Measurements from ENCODE around the gene ATF7.
"Not testable (repeated sequence)": the region's sequence is repeated elsewhere in the genome, so short reads cannot be mapped to it uniquely, and the experiment has no call there.

The ATF7 gene

DNA sequence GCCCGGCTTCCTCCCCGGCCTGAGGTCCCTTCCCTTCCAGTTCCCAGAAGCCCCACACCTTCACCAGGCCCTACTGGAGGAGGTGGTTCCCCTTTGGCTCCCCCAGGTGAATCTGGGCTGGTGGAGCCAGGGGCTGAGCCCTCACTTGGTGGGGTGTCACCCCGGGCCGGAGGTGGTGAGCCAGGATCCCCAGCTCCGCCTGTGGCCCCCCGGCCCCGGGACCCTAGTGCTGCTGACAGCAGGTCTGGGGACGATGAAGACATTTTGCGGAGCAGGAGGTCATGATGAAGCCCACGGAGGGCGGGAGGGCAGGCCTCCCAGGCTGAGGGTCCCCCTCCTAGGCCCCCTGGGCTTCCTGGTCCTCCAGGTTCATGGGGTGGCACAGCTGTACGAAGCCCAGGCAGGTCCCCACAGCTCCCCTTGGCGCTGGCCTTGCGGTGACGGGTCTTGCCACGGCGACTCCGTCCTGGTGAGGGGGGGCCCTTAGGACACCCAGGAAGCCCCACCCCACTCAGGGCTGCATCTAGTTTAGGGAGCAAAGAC is 143.5 kb downstream of the ATF7 start:
- no peak for DNase-seq (ENCODE audit: low read depth in 2 of 2)

- no peak for DNase-seq (ENCODE audit: low read depth in 2 of 2)
Observed at GRCh38 chr12:53481939-53482586, 144.1 kb downstream of the ATF7 start.

GRCh38 chr12:53481458-53481857 is 144.7 kb downstream of the ATF7 start:
- not testable (repeated sequence) for DNase-seq (ENCODE audit: low read depth in 2 of 2)

DNA sequence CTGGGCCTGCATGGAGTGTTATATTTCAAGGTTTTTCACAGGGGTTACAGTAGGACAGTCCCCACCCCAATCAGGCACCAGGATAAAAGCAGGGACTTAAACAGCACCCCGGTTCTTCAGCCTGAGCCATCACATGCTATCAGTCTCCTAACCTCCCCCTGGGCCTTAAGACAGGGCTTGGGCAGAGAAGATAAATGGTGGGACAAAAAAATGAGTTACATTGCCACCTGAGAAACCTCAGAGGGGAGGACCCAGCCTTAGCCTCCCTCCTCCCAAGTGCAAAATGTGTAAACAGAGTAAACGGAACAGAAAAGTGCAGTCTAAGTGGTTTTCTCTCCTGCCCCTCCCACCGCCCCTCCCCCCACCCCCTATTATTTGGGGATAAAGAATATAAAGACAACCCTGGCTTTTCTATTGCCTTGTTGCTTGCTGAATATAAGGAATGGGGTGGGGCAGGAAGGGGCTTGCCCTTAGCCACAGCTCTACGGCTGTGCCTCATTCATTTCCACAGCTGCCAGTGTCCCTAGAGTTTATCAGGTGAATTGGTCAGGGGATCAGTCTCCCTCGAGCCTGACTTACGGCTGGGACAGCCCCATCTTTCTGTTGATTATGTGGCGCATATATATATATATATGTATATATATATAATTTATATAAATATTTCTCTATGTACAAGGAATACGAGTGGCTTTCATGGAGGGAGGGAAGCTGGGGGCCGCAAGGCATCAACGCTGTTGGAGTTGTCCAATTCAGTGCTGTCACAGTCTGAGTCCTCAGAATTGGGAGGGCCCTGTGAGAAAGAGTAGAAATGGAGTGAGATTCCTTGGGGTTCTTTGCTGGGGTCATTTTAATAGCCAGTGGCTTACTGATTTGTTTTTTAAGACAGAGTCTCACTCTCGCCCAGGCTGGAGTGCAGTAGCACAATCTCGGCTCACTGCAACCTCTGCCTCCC is 145.4 kb downstream of the ATF7 start:
- no peak for DNase-seq (ENCODE audit: low read depth in 2 of 2)

DNA sequence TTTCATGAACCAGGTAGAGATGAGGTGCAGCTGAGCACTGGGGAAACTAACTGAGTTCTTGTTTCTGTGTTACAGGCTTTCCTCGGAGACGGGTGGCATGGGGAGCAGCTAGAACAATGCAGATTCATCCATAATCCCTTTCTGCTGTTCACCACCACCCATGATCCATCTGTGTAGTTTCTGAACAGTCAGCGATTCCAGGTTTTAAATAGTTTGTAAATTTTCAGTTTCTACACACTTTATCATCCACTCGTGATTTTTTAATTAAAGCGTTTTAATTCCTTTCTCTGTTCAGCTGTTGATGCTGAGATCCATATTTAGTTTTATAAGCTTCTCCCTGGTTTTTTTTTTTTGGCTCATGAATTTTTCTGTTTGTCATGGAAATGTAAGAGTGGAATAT is 146.9 kb downstream of the ATF7 start:
- DNase-seq (ENCODE audit: low read depth in 2 of 2) = no peak

DNA sequence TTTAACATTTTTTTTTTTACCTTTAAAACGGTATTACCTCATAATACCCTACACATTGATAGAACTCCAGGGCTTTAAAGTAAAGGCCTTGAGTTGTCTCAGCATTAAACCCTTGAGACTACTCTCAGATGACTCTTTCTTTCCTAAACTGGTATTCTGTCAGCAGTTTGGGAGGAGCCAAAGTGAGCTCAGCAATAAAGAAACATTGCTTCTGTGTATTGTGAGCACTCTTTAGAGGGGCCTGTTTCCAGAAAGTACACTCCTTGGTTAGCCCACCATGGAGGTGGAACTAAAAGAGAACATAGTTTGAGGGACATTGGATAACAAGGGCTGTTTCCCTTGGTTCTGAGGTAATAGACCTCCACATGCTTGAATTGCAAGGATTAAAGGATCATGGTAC is 147.3 kb downstream of the ATF7 start:
- DNase-seq (ENCODE audit: low read depth in 2 of 2) = no peak

DNA sequence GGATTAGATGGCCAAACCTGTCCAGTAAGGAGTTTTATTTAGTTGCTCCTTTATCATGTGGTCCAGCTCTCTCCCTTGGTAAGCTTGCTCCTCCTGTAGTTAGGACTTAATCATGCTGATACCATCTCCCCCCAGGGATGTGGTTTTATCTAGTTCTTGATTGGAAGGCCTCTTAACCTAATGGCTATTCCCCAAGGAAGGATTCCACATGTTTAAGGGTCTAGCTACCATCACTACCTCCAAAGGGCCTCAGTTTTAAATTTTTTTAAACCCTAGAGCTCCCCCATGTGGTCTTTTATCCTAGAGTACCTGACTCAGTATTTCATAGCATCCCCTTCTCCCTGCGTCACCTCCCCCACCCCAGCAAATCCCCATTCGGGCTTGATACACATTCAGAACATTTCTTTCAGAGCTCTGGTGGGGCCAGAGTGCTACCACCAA is 149.4 kb downstream of the ATF7 start:
- DNase-seq (ENCODE audit: low read depth in 2 of 2) = no peak

DNA sequence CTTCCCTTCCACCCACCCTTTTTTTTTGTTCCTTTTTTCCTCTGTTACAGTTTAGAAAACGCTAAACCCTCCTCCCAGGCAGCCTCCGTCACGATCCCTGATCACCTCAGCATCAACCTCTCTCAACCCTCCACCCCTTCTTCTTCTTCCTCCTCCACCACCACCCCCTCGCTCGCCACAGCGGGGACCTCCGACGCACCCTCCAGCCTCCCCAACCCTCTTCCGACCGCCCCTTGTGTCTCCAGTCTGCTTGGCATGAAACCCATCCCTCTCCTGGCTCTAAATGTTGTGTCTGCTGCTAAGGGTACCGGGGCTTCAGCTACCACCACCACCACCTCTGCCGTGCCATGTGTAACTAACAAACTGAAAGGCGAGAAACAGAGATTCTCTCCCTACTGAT is 151.4 kb downstream of the ATF7 start:
- no peak for DNase-seq (ENCODE audit: low read depth in 2 of 2)

- DNase-seq (ENCODE audit: low read depth in 2 of 2) = no peak
Observed at GRCh38 chr12:53474077-53474476, 152.1 kb downstream of the ATF7 start.

- DNase-seq (ENCODE audit: low read depth in 2 of 2) = no peak
Observed at GRCh38 chr12:53472056-53472582, 154.1 kb downstream of the ATF7 start.

GRCh38 chr12:53468282-53468681 is 157.9 kb downstream of the ATF7 start:
- no peak for DNase-seq (ENCODE audit: low read depth in 2 of 2)

- no peak for DNase-seq (ENCODE audit: low read depth in 2 of 2)
Observed at GRCh38 chr12:53467880-53468279, 158.3 kb downstream of the ATF7 start.

GRCh38 chr12:53467082-53467481 is 159.1 kb downstream of the ATF7 start:
- DNase-seq (ENCODE audit: low read depth in 2 of 2) = no peak

DNA sequence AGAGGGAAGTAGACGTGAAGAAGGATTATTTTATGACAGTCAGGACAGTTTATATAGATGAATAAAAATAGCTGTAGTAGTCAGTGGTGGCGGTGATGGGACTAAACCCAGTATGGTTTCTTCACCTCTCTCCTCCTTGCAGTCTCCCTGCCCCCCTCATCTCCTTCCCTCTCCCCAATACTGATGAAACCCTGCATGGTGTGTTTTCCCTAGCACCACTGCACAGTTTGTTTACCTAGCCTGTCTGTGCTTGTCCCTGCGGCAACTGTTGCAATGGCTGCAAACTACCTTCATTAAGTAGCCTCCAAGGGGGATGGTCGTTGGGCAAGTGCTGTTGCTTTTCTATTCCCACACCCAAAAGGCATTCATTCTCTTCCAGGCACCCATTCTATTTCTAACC is 159.5 kb downstream of the ATF7 start:
- no peak for DNase-seq (ENCODE audit: low read depth in 2 of 2)

GRCh38 chr12:53465679-53466078 is 160.5 kb downstream of the ATF7 start:
- no peak for DNase-seq (ENCODE audit: low read depth in 2 of 2)

DNA sequence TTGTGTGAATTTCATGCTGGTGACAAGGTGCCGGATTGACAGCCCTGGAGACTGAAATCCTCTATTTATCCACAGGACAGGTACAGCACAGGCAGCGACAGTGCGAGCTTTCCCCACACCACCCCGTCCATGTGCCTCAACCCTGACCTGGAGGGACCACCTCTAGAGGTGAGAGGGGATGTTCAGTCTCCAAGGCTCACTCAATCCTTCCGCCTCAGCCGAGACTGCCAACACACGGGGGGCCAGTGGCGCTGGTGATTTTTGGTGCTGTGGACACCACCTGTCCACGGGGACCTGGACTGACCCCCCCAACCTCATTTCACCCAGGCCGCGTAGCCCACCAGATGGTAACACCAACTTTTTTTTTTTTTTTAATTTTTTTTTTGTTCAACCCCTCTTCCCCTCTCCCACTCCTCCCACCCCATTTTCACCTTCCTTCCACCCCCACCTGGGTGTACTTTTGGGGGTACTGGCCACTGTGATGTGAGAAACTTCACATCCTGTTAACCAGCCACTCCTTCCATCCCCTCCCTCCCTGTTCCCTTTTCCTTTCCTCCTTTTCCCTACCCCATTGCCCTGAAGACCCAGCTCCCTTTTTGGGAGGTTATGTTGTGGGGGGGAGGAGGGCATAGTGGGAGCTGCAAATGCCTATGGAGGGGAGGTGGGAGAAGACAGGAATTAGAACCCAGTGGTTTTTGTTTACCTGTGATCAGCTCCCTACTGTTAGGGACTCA is 161.3 kb downstream of the ATF7 start:
- no peak for DNase-seq (ENCODE audit: low read depth in 2 of 2)

GRCh38 chr12:53463802-53464560 is 162.2 kb downstream of the ATF7 start:
- DNase-seq (ENCODE audit: low read depth in 2 of 2) = no peak

DNA sequence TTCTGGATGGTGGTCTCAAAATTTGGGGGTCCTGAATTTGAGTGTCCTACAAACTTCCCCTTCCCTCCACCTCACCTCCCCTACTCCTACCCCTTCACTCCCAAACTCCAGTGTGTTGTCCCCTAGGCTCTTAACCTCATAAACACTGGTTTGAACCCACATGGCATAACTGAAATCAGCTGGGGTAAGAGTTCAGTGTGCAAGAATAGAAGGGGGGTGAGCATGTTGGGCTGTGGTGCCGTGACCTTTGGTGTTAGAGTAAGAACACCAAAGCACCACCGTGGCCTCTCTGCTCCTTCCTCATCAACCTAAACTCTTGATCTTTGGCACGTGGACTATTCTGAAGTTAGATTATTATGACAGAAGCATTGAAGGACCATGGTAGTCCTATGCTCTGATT is 163.2 kb downstream of the ATF7 start:
- no peak for DNase-seq (ENCODE audit: low read depth in 2 of 2)

DNA sequence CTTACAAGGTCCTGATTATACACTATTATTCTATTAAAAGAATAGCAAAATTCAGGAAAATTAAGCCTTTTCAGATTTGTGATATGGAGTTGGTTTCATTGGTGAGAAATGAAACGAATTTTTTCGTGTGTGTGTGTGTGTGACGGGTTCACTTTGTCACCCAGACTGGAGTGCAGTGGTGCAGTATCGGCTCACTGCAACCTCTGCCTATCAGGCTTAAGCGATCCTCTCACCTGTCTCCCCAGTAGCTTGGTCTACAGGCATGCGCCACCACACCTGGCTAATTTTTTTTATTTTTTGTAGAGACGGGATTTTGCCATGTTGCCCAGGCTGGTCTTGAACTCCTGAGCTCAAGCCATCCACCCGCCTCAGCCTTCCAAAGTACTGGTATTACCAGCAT is 164.6 kb downstream of the ATF7 start:
- no peak for DNase-seq (ENCODE audit: low read depth in 2 of 2)

GRCh38 chr12:53461059-53461458 is 165.1 kb downstream of the ATF7 start:
- no peak for DNase-seq (ENCODE audit: low read depth in 2 of 2)

- no peak for DNase-seq (ENCODE audit: low read depth in 2 of 2)
Observed at GRCh38 chr12:53459097-53459496, 167.1 kb downstream of the ATF7 start.
